Mucosa of descending colon (tissue), 3 donors: Measurements from ENCODE around the gene MBNL2. TPM values are rescaled to one million over a fixed set of nuclear protein-coding genes. Genes with fewer than 3 reads are reported as not detected.

ENCODE experiments used
- ATAC-seq: fragments of 200-7000 bp; cut with Tn5 transposase; one replicate; pipeline ENCODE4 v1.9.1; 2020; ENCODE audit warnings: mild to moderate bottlenecking, moderate library complexity
- DNase-seq, 3 donors: peaks; one replicate each; pipeline ENCODE4 v3.0.0-alpha.2; 2020
- H3K36me3 ChIP-seq: fragments of 200-600 bp; one replicate; pipeline ENCODE4 v1.8.0; 2021; ENCODE audit warnings: low read depth, mild to moderate bottlenecking
- H3K4me1 ChIP-seq: fragments of 200-600 bp; one replicate; pipeline ENCODE4 v1.8.0; 2021; ENCODE audit warnings: low read depth, mild to moderate bottlenecking
- H3K4me3 ChIP-seq: fragments of 200-600 bp; one replicate; pipeline ENCODE4 v1.8.0; 2021; ENCODE audit warnings: mild to moderate bottlenecking
- H3K9me3 ChIP-seq: fragments of 200-600 bp; one replicate; pipeline ENCODE4 v1.8.0; 2021; ENCODE audit warnings: mild to moderate bottlenecking
- CTCF ChIP-seq: fragments of 200-600 bp; IDR thresholded peaks from one replicate; pipeline ENCODE4 v1.8.0; 2022; ENCODE audit warnings: antibody characterized with exemption, mild to moderate bottlenecking
- intact Hi-C, 2 donors: fragments of 100-400 bp; cut with DNase I in 1 of 2; cut with micrococcal nuclease in 1 of 2; formaldehyde crosslinking; loops; one replicate each; pipeline versions ENCODE4 v1.11.0 to v1.11.1; 2022; cut with DNase I, micrococcal nuclease
- total RNA-seq, 3 donors: library from RNA; stranded (reverse); fragmentation: NEBNext Ultra II Directional in 2 of 3; extraction: Animal tissue kit (Norgen Biotek cat#: 25700) in 2 of 3; gene quantifications; one replicate each; pipeline versions ENCODE4 v1.2.1 to v1.2.4, GENCODE V29; 2021 to 2023
- donor health status: DM: no; HTN: no; CAD: no; lungs with moderate emphysema.
- donor health status: DM: no; HTN: no; CAD: no.
- donor health status: DM: no; HTN: yes; CAD: no.

MBNL2 gene
- total RNA-seq, 3 donors from 2014 or later = 41.0 to 75.1 (median 47.2) TPM

- no peak overlapping the region for H3K4me3 ChIP-seq
- no peaks in the 10 kb centered on the region for H3K9me3 ChIP-seq
- H3K4me1 ChIP-seq = peaks cover 5% of the 10 kb centered on the region
- H3K36me3 ChIP-seq = no peaks in the 10 kb centered on the region
- DNase-seq (no peak), ATAC-seq (no peak)
- intact Hi-C loops = no loop called here
- TF ChIP-seq CTCF = no peak
These were observed 203.5 kb downstream of the MBNL2 start for GRCh38 chr13:97425590-97425989.

DNA sequence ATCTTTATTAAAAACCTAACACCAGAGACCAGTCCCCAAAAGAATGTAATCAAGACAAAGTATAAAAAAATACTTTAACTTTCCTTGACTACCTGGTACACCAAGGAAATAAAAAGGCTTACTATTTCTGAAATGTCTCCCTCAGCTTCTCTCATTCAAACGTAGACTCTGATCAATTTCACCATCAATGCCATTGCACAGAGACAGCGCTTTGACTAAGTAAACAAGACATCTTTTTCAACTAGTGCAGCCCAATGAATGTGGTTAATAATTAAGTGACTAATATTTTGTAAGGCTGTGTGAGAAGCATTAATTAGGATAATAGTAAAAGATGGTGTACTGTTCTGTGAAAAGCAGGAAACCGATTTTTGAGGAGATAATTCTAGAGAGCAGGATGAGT lies 204.6 kb downstream of the MBNL2 start:
- TF ChIP-seq CTCF = no peak
- H3K36me3 ChIP-seq = no peaks in the 10 kb centered on the region
- no peak for DNase-seq
- ATAC-seq = no peak
- H3K4me1 ChIP-seq = peaks cover 13% of the 10 kb centered on the region
- H3K4me3 ChIP-seq = no peak overlapping the region
- intact Hi-C loops = no loop called here
- H3K9me3 ChIP-seq = no peaks in the 10 kb centered on the region

DNA sequence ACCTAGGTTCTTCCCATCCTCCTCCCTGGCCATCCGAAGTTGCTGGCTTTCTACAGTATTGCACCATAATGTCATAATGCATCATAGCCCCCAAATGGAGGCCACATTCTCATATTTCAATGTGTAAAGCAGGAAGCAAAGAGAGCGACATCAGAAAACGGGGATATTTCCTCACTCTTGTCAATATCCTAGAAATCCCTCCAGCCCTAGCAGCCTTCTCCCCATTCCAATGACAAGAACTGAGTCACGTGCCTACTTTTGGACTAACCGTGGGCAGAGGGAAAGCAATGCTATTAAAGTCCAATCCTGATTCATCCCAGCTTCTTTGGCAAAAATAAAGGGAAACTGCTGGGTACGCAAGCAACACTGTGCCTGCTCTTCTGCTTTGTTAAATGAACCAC lies 207.5 kb downstream of the MBNL2 start:
- peaks cover 20% of the 10 kb centered on the region for H3K4me1 ChIP-seq
- no peak overlapping the region for H3K4me3 ChIP-seq
- intact Hi-C loops = no loop called here
- peaks cover 5% of the 10 kb centered on the region for H3K36me3 ChIP-seq
- DNase-seq (peak in 1 of 3 donors; percentile 7), ATAC-seq (no peak)
- H3K9me3 ChIP-seq = no peaks in the 10 kb centered on the region
- TF ChIP-seq CTCF = no peak

GRCh38 chr13:97430296-97430695 lies 208.2 kb downstream of the MBNL2 start:
- Histone ChIP-seq H3K4me3 (no peak overlapping the region), H3K4me1 (peaks cover 20% of the 10 kb centered on the region), H3K36me3 (peaks cover 5% of the 10 kb centered on the region), H3K9me3 (no peaks in the 10 kb centered on the region)
- DNase-seq = no peak
- TF ChIP-seq CTCF = no peak
- ATAC-seq = no peak
- intact Hi-C loops = no loop called here

GRCh38 chr13:97431171-97431764 lies 209.1 kb downstream of the MBNL2 start:
- Histone ChIP-seq H3K4me1 (peaks cover 27% of the 10 kb centered on the region), H3K36me3 (peaks cover 5% of the 10 kb centered on the region), H3K9me3 (no peaks in the 10 kb centered on the region), H3K4me3 (no peak overlapping the region)
- intact Hi-C loops = no loop called here
- no peak for TF ChIP-seq CTCF
- ATAC-seq (no peak), DNase-seq (peak in 1 of 3 donors; percentile 12)
